SJSA1 (cell line): Measurements from ENCODE around the gene FANCC. TPM values are rescaled to one million over a fixed set of nuclear protein-coding genes. Genes with fewer than 3 reads are reported as not detected.

Experiments used
- DNase-seq, 2 experiments: peaks; one replicate each; pipeline ENCODE4 v3.0.0-alpha.2; 2015 to 2020; ENCODE audit warnings: low spot score in 2 of 2, low read depth in 1 of 2
- H3K27ac ChIP-seq: fragments of 250-450 bp; sonication (Bioruptor Pico); 2 replicates; pipeline ENCODE4 v1.5.1; 2020; ENCODE audit warnings: mild to moderate bottlenecking, moderate library complexity
- H3K27me3 ChIP-seq: fragments of 250-450 bp; sonication (Bioruptor Pico); replicated peaks from 2 replicates; pipeline ENCODE4 v1.5.1; 2020; ENCODE audit warnings: mild to moderate bottlenecking, moderate library complexity
- H3K36me3 ChIP-seq: fragments of 250-450 bp; sonication (Bioruptor Pico); 2 replicates; pipeline ENCODE4 v1.5.1; 2020; ENCODE audit warnings: mild to moderate bottlenecking
- H3K4me1 ChIP-seq: fragments of 250-450 bp; sonication (Bioruptor Pico); replicated peaks from 2 replicates; pipeline ENCODE4 v1.6.1; 2021; ENCODE audit warnings: mild to moderate bottlenecking
- H3K4me3 ChIP-seq: fragments of 250-450 bp; sonication (Bioruptor Pico); 2 replicates; pipeline ENCODE4 v1.5.1; 2020; ENCODE audit warnings: mild to moderate bottlenecking
- H3K9me3 ChIP-seq: fragments of 250-450 bp; sonication (Bioruptor Pico); replicated peaks from 2 replicates; pipeline ENCODE4 v1.5.1; 2020; ENCODE audit warnings: mild to moderate bottlenecking
- total RNA-seq: library from RNA; depleted of rRNA; stranded (reverse); fragments of >200 nt; shearing (Covaris generic); gene quantifications from 2 replicates; pipeline ENCODE4 v1.2.3, GENCODE V29; 2014

Gene FANCC
- total RNA-seq, 1 experiment from 2014 or later, result 10.8 TPM

DNA sequence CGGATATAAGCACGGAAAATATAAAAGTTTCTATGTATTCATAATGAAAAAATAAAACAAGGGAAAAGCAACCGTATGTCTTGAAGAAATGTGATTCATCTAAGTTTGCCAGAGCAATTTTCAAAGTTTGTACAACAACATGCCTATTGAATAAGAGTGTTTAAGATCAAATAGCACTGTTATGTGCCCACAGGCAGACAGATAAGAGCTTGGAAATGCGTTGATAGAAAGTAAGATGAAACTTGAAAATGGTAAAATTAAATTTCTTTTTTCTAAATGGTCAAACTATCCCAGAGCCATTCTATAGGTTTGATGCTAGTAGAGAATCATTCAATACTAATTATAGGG, 189.4 kb downstream of the FANCC start:
- no peak overlapping the region for H3K27ac ChIP-seq
- DNase-seq, result no peak
- no peak overlapping the region for H3K4me3 ChIP-seq
- no peaks in the 10 kb centered on the region for H3K27me3 ChIP-seq
- H3K4me1 ChIP-seq, result peaks cover 24% of the 10 kb centered on the region
- no peaks in the 10 kb centered on the region for H3K9me3 ChIP-seq
- H3K36me3 ChIP-seq, result no peaks in the 10 kb centered on the region

DNA sequence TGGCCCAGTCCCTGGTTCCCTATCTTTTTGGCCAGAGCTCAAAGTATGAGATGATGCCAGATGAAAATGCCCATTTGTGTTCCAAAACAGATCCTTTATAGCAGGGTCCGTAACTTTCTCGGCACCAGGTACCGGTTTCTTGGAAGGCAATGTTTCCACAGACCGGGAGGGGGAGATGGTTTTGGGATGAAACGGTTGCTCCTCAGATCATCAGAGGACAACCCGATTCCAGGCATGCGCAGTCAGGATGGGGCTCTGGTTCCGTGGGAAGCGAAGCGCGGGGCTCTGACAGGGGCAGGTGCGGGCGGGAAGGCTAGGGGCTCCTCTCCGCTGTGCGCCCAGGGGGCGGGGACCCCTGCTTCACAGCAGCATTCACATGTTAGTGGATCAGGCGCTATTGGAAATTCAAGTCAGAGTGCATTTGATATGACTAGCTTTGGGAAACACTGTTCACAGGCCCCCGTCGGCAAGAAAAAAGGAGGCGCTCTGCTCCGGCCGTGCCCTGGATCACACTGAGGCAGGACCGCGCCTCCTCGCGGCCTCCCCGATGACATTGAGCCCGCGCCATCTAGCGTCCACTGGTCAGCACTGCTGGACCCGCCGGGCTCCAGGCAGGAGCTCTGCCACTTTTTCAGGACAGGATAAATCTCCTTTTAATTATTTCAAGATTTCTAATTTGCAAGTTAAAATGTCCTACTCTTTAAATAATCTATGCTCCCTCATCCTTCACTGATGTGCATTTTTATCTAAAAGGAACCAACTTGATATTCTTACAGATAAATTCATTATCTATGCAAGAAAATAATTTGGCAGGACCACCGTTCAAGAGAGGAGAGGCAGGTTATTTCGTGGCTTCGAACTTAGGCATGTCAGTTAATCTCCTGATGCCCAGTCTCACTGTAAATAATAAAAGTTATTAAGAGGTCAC, 190.0 kb downstream of the FANCC start:
- DNase-seq, result peak; percentile 68 to 80
- no peaks in the 10 kb centered on the region for H3K36me3 ChIP-seq
- H3K27ac ChIP-seq, result no peak overlapping the region
- peaks cover 28% of the 10 kb centered on the region for H3K4me1 ChIP-seq
- no peaks in the 10 kb centered on the region for H3K27me3 ChIP-seq
- H3K9me3 ChIP-seq, result no peaks in the 10 kb centered on the region
- peak overlapping the region; percentile 19 for H3K4me3 ChIP-seq

DNA sequence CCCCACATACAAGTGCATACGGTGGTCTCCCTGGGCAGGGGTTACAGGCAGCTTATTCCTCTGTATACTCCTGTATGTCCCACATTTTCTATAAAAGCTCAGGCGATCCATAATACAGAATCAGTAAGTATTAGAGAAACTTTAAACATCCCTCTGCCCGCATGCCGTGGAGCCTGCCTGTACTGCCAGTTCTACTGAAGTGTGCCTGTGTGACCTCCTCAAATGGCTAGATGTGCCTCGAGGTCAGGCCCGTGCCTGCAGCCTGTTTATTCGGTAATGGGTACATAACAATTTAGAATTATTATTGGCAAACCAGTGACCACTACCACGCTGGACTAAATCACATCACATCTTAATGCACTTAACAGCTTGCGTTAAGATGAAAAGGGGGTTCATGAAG, 190.8 kb downstream of the FANCC start:
- Histone ChIP-seq H3K4me3 (no peak overlapping the region), H3K27ac (no peak overlapping the region), H3K9me3 (no peaks in the 10 kb centered on the region), H3K4me1 (peaks cover 36% of the 10 kb centered on the region), H3K27me3 (no peaks in the 10 kb centered on the region), H3K36me3 (no peaks in the 10 kb centered on the region)
- no peak for DNase-seq

DNA sequence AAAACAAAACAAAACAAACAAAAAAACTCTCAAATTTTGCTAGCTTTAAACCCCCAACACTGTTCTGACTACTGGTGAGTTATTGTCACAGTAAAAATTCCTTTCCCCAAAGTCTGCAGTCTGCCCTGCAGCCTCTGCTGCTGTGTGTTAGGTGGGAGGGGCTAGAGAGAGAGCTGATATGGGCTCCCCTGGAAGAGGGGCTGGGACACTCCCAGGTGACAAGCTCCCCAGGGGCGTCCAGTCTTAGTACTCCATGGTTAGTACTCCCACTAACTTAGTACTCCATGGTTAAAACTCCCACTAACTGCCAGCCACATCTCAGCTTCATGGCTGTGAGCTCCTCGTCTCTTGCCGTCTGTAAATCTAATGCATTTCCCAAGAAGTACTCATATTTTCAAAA, 191.9 kb downstream of the FANCC start:
- no peak for DNase-seq
- no peak overlapping the region for H3K4me3 ChIP-seq
- no peaks in the 10 kb centered on the region for H3K36me3 ChIP-seq
- H3K9me3 ChIP-seq, result no peaks in the 10 kb centered on the region
- peaks cover 40% of the 10 kb centered on the region for H3K4me1 ChIP-seq
- no peaks in the 10 kb centered on the region for H3K27me3 ChIP-seq
- H3K27ac ChIP-seq, result no peak overlapping the region

DNA sequence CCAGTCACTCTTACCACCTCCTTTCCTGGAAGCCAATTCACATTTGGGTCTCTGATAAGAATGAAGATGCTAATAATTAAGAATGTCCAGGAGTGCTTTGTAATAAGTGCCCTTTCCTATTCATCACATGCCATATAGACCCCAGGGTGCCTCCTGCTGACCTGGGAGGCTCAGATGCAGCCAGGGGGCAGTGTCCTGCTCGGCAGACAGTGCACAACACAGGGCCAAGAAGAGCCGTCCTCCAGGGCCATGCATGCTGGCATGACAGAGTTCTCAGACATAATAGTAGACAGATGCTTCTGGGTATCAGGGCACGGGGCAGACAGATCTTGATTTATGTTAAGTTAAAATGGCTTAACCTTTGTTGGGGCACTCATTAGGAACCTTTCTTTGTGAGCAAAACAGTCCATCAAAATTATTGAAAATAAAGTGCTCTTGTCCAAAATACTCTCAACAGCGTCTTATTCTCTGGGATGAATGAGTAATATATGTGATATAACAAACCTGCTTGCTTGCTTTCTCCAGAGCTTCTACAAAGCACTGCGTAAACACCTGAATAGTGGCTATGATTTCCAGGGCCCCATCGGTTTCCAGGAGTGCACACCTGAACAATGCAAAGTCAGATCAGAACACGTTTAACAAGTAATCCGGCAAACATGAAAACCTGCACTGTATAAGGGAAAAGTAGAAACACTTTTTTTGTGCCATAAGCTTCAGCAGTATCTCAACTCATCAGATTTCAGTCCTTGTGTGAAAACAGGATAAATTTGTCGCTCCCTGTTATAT, 192.7 kb downstream of the FANCC start:
- DNase-seq, result no peak
- no peak overlapping the region for H3K4me3 ChIP-seq
- no peaks in the 10 kb centered on the region; the same call in 1 of the 2 replicates for H3K36me3 ChIP-seq
- H3K27ac ChIP-seq, result no peak overlapping the region
- H3K27me3 ChIP-seq, result no peaks in the 10 kb centered on the region
- H3K4me1 ChIP-seq, result peaks cover 35% of the 10 kb centered on the region
- H3K9me3 ChIP-seq, result no peaks in the 10 kb centered on the region

DNA sequence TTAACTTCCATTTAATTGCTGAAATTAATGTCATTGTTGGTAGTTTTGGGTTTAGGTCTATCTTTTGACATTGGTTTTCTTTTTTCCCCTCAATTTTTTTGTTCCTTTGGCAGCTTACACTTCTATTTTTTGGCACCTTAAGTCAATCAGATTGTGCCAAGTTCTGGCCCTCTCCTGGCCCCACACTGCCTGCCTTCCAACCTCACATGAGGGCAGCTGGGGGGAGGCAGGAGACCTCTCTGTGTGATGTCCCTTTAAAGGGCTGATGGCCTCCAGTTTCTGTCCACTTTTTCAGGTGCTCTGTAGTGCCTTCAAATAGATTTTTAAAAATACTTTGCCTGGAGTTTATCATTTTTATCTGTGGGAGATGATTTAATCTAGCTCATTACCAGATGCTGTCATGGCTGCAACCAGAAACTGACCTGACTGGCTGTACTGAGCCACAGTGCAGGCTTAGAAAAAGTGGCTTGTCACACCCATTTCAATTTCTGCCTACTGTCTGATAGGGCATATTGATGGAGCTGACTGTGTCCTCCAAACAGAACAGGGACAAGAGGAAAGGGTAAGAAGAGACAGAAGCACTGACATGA, 196.6 kb downstream of the FANCC start:
- Histone ChIP-seq H3K36me3 (no peaks in the 10 kb centered on the region; the same call in 1 of the 2 replicates), H3K27me3 (no peaks in the 10 kb centered on the region), H3K4me3 (no peak overlapping the region), H3K4me1 (peaks cover 24% of the 10 kb centered on the region), H3K9me3 (no peaks in the 10 kb centered on the region), H3K27ac (no peak overlapping the region)
- DNase-seq, result no peak

DNA sequence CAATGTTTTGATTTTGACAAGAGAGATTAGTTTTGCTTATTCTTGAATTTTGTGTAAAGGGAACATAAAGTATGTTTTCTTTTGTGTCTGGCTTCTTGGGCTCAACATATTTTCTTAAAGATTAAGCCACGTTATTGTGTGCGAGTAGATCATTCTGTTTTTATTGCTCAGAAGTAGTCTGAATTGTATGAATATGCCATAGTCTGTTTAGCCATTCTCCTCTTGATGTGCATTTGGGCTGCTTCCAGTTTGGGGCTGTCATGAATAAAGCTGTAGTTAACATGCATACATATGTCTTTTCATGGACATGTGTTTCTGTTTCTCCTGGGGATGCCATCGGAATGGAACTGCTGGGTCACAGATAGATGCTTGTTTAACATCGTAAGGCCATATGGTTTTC, 198.9 kb downstream of the FANCC start:
- Histone ChIP-seq H3K27me3 (no peaks in the 10 kb centered on the region), H3K36me3 (no peaks in the 10 kb centered on the region; the same call in 1 of the 2 replicates), H3K4me1 (peaks cover 24% of the 10 kb centered on the region), H3K27ac (no peak overlapping the region), H3K4me3 (no peak overlapping the region), H3K9me3 (no peaks in the 10 kb centered on the region)
- DNase-seq, result no peak

DNA sequence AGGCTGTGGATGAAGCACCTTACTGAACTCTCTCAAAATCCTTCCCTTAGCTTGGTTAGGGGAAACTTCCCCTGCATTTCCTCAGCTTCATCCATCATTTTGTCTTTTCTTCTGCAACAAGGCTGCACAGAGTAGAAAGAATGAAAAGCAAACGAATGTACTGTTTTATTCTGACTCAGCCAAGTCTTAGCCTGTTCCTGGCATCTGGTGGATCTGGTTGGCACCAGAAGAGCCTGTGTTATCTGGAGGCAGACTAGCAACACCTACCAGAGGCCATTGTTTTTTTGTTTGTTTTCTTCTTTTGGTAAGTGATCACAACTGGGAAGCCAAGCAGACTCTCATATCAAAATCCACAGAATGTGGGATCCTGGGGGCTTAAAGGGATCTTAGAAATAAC, 200.7 kb downstream of the FANCC start:
- peaks cover 12% of the 10 kb centered on the region for H3K36me3 ChIP-seq
- H3K4me3 ChIP-seq, result no peak overlapping the region
- DNase-seq, result no peak
- H3K27me3 ChIP-seq, result no peaks in the 10 kb centered on the region
- no peaks in the 10 kb centered on the region for H3K9me3 ChIP-seq
- H3K4me1 ChIP-seq, result peaks cover 13% of the 10 kb centered on the region
- H3K27ac ChIP-seq, result no peak overlapping the region

DNA sequence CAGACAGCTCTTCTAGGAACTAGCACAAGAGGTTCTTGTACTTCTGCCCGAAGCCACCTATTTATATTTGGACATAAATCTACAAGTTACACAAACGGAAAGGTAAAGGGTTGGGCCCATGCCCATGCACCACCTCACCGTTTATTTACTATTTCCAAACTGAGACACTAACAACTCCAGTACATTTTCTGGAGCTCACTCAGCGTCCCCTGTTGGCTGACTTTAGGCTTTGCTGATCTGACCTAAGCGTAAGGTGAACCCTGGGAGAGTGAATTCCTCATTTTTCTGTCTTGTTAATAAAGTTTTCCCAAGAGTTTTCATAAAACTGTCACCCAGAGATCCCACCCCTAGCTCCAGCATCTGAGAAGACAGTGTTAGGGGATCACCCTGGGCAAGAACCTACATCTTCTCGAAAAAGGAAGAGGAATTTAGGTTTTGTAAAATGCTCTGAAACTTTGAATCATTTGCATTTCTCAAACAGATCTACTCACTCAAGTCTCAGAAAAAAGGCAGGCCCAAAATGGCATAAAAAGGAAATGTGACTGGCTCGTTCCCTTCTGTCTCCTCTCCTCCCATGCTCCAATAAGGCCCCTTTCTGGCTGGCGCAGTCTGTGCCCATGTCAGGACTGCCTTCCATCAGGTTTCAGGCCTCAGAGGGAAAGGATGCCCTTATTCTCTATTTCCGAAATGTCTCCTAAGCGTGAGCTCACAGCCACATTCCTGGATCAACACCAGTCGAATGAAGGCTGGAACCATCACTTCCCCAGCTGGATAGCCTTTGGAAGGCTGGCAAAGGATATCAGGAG, 201.3 kb downstream of the FANCC start:
- Histone ChIP-seq H3K27ac (no peak overlapping the region), H3K4me3 (no peak overlapping the region), H3K4me1 (peaks cover 7% of the 10 kb centered on the region), H3K27me3 (no peaks in the 10 kb centered on the region), H3K36me3 (peaks cover 18% of the 10 kb centered on the region), H3K9me3 (no peaks in the 10 kb centered on the region)
- DNase-seq, result no peak

DNA sequence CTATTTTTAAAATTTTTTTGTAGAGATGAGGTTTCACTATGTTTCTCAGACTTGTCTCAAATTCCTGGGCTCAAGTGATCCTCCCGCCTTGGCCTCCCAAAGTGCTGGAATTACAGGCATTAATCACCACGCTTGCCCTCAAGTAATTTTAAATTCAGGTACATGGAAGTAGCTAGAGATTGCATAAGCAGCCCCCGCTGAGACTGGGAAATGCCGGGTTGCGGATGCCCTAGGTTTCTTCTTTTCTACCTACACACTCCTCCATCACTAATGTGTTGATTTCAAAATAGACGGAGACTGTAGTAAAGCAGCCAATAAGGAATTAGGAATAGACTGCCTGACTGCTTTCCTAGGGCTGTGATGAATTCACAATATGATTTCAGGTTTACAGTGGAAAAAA, 202.4 kb downstream of the FANCC start:
- H3K27me3 ChIP-seq, result no peaks in the 10 kb centered on the region
- H3K9me3 ChIP-seq, result no peaks in the 10 kb centered on the region
- no peak overlapping the region for H3K4me3 ChIP-seq

DNA sequence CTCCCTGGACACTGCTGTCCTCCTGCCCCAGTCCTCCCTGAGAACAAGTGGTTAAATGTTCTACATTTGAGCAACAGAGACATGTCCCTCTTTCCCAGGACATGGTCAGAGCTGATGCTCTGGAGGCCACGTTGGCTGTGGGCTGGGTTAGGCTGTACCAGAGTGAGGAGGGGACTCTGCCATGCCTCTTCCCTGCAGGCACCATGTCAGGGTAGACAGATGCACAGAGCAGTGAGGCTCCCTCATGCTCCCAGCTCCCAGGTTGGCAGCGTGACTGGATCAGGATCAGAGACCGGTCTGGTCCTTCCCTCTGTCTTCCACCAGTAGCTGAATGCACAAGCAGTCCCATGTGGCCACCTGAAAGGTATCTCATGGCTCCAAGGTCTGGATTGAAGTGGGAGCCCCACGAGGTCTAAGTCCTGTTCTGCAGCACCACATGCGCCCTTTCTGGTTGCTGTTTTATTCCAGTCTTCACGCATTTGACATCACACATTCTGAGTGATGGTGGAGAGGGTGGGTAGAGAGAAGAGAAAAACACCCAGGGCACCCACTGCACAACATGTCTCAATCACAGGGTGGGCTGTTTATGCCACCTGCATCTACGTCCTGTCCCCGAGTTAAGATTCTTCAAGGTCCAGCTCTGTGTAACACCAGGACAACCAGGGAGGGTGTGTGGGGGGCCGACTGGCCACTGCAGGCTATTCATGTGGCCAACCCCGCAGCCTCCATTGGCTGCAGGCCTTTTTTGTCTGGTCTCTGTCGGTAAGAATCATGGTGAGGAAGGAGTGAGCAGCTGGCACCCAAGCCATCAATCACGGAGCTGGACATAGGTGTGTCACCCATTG, 204.9 kb downstream of the FANCC start:
- peaks cover 16% of the 10 kb centered on the region for H3K4me1 ChIP-seq
- no peak overlapping the region for H3K27ac ChIP-seq
- no peak overlapping the region for H3K4me3 ChIP-seq
- no peaks in the 10 kb centered on the region for H3K9me3 ChIP-seq
- H3K27me3 ChIP-seq, result no peaks in the 10 kb centered on the region
- peaks cover 26% of the 10 kb centered on the region for H3K36me3 ChIP-seq
- DNase-seq, result no peak

More for the DNA sequence above, 202.4 kb downstream of the FANCC start:
- Histone ChIP-seq H3K27ac (no peak overlapping the region), H3K4me1 (peaks cover 3% of the 10 kb centered on the region; the same call in 1 of the 2 replicates), H3K36me3 (peaks cover 24% of the 10 kb centered on the region)
- no peak for DNase-seq

DNA sequence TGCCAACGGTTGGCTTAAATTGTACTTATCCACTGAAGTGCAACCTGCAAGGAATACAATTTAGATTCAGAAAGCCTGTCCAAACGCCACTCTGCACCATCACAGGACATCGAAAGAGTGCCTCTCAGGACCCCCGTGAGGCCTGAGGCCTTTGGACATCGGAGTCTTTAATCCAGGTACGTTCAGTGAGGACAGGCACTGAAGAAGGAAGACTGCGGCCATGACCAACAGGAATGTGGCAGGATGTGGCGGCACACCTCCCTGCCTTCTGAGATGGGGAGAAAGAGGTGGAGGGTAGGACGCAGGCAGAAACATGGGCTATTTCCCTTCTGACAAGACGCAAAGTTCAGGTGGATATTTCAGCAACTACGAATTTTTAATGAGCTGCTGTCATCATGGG, 205.8 kb downstream of the FANCC start:
- no peak overlapping the region for H3K4me3 ChIP-seq
- no peak overlapping the region for H3K27ac ChIP-seq
- no peaks in the 10 kb centered on the region for H3K9me3 ChIP-seq
- H3K4me1 ChIP-seq, result peaks cover 25% of the 10 kb centered on the region
- DNase-seq, result no peak
- H3K36me3 ChIP-seq, result peaks cover 30% of the 10 kb centered on the region
- no peaks in the 10 kb centered on the region for H3K27me3 ChIP-seq
